ENCODE results near the gene ANKRD17. TPM values are rescaled to one million over a fixed set of nuclear protein-coding genes. Genes with fewer than 3 reads are reported as not detected.

Gene ANKRD17
- total and polyA plus RNA-seq, 9 of the 15 experiments (the other 6 are each of a cell fraction or from before 2014, with no cell fraction given) = 25.5 to 86.9 (median 52.2) TPM

GRCh38 chr4:73231518-73232487 lies 26.8 kb downstream of the ANKRD17 start (continued):
- TF ChIP-seq DLX4 (CRISPR knock-in tag; IDR thresholded peaks at IDR 0.05) (no peak), TOE1 (IDR thresholded peaks at IDR 0.05; ENCODE audit: borderline replicate concordance) (peak; percentile 54; the same call in 1 of the 2 replicates), TOE1 (CRISPR knock-in tag; IDR thresholded peaks at IDR 0.05; ENCODE audit: borderline replicate concordance, low read depth) (no peak), PKNOX1 (IDR thresholded peaks at IDR 0.05) (peak; percentile 74), NFXL1 (CRISPR knock-in tag; IDR thresholded peaks at IDR 0.05) (no peak), CCAR2 (IDR thresholded peaks at IDR 0.05; ENCODE audit: low read depth, low read length) (no peak), TAL1 (IDR thresholded peaks at IDR 0.05) (no peak), RFX1 (IDR thresholded peaks at IDR 0.05) (0 out of 2 replicates have a peak, but pooled peaks have one; percentile 0), ZFX (CRISPR knock-in tag; IDR thresholded peaks at IDR 0.05) (0 out of 2 replicates have a peak, but pooled peaks have one; percentile 11), RAD51 (IDR thresholded peaks at IDR 0.05; ENCODE audit: borderline replicate concordance, low read depth) (peak; percentile 47; the same call in 1 of the 2 replicates)
